ENCODE results near the gene CBX4.

Gene CBX4

DNA sequence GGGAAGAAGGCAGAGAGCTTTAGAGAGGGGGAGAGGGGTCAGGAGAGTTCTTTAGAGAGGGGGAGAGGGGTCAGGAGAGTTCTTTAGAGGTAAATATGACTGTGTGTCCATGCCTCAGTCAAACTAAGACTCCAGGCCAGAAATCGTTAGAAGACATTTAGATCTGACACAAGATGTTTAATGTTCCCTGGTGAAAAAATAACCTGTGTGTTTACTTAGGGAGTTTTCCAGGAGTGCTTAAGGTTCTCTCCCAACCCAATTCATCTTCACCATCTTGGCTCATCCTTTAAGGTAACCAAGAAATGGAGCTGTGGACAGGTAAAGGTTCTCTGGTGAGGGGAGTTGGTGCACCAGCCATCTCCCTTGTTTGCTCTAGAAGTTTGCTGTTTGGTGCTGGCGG, 9.8 kb downstream of the CBX4 start:
- no peak for DNase-seq (ENCODE audit: low read depth in 2 of 2)

DNA sequence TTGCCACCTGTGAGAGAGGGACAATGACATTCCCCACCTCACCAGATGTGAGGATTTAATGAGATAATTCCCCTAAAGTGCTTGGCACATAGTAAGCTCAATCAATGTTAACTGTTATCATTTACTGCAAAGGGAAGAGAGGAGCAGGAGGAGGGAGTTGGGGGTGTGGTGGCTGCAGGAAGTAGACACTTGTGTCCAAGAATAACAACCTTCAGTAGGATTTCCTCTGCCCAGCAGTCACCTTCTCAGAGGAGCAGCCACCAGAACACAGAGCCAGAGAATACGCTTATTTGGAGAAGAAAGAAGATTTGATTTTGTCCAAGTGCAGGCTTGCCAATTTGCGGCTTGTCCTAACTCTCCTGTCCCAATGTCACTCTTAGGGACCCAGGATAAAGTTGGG, 10.2 kb downstream of the CBX4 start:
- no peak for DNase-seq (ENCODE audit: low read depth in 2 of 2)

GRCh38 chr17:79826841-79827578, 12.2 kb downstream of the CBX4 start:
- DNase-seq (ENCODE audit: low read depth in 2 of 2), result no peak

DNA sequence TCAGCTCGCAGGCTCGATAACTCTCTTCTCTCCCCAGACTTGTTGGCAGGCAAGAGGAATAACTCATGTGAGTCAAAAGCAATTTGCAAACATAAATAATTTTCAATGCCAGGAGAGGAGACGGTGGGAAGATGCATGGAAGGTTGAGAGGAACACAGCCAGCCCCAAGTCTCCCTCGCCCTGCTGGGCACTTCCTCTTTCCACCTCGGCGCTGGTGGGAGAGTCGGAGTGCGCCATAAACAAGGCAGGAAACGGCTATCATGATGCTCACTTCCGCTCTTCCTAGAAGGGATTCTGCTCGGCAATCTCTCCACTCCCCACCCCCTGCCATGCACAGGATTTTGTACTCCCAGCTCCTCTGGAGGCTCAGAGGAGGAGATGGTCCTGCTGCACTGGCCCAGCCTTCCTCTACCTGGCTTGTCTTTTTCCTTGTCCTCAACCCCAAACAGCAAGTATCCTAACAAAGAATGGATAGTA, 13.0 kb downstream of the CBX4 start:
- no peak for DNase-seq (ENCODE audit: low read depth in 2 of 2)

- no peak for DNase-seq (ENCODE audit: low read depth in 2 of 2)
Observed at GRCh38 chr17:79825580-79825921, 13.7 kb downstream of the CBX4 start.

DNA sequence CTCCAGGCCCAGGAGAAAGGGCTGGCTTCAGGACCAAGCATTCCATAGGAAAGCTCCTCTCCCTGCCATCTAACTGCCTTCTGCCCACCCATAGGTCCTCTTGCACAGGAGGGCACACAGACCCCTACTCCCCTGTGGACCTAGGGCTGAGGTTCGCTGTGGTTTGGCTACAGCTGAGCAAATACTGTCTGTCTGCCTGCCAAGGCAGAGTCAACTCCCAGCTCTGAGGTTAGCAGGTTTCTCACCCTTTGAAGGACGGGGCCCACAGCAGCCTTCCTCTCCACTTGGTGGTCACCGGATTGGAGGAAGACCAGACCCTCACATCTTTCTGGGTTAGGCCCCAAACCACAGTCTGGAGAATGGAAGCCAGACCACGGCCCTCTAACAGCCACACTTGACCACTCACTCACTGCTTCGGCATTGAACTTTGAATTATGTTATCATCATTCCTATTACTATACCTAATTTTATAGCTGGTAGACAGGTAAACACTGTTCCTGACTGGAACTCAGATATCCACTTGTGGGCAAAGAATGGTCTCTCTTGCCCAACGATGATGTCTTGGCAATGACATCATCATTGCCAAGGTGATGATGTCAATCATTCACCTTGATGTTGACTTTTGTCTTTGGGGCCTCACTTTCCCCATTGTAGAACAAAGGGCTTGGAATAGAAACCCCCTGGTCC, 14.2 kb downstream of the CBX4 start:
- no peak for DNase-seq (ENCODE audit: low read depth in 2 of 2)

DNA sequence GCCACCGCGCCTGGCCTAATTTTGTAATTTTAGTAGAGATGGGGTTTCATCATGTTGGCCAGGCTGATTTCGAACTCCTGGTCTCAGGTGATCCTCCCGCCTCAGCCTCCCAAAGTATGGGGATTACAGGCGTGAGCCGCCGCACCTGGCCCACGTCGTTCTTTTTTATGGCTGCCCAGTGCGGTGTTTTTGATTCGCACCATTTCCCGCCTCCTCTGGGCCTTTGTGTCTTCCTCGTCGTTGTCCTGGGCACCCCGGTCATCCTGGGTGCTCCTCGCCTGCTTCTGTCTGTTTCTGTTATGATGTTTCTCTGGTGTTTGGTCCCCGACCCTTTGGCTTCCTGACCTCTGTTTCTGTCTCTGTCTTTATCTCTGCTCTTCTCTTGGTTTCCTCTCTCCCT, 15.0 kb downstream of the CBX4 start:
- no peak for DNase-seq (ENCODE audit: low read depth in 2 of 2)

DNA sequence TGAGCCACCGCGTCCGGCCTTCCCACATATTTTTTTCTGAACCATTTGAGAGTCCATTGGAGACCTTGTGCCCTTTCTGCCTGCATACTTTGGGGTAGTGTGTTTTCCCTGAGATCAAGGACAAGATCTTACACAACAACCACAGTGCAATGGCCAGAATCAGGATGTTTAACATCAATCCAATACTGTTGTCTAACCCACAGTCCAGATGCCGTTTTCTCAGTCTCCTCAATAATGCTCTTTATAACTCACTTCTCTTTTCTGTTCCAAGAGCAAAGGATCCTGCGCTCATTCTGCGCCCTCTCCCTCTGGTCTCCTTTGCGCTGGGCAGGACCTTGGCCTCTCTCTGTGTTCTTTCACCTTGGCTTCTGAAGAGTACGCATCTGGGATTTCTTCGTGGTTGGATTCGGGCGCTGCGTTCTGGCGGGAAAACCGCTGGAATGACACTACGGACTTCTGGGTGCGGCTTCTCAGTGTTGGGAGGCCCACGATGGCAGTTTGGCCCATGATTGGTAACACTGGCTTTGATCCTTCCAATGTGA, 16.6 kb downstream of the CBX4 start:
- no peak for DNase-seq (ENCODE audit: low read depth in 2 of 2)

GRCh38 chr17:79821331-79822095, 17.7 kb downstream of the CBX4 start:
- no peak for DNase-seq (ENCODE audit: low read depth in 2 of 2)

- DNase-seq (ENCODE audit: low read depth in 2 of 2), result no peak
Observed at GRCh38 chr17:79820959-79821330, 18.3 kb downstream of the CBX4 start.

- no peak for DNase-seq (ENCODE audit: low read depth in 2 of 2)
Observed at GRCh38 chr17:79819534-79820276, 19.5 kb downstream of the CBX4 start.

DNA sequence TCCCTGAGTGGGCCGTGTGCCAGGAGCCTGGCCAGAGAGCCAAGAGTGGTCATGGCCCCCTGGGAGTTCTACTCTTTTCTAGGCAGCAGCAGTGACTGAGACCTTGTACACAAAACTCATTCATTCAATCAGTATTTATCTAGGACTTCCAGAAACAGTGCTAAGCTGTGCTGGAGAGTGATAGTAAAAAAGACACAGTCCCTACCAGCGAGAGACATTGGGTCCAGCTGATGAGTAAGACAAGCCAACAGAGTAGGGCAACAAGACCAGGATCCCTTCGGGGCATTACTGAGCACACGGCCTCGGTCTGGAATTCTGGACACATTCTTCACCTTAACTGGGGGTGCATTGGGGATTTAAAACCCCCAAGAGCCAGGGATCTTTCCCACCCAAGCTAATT, 20.2 kb downstream of the CBX4 start:
- DNase-seq (ENCODE audit: low read depth in 2 of 2), result no peak

- DNase-seq (ENCODE audit: low read depth in 2 of 2), result no peak
Observed at GRCh38 chr17:79818026-79818758, 21.0 kb downstream of the CBX4 start.

DNA sequence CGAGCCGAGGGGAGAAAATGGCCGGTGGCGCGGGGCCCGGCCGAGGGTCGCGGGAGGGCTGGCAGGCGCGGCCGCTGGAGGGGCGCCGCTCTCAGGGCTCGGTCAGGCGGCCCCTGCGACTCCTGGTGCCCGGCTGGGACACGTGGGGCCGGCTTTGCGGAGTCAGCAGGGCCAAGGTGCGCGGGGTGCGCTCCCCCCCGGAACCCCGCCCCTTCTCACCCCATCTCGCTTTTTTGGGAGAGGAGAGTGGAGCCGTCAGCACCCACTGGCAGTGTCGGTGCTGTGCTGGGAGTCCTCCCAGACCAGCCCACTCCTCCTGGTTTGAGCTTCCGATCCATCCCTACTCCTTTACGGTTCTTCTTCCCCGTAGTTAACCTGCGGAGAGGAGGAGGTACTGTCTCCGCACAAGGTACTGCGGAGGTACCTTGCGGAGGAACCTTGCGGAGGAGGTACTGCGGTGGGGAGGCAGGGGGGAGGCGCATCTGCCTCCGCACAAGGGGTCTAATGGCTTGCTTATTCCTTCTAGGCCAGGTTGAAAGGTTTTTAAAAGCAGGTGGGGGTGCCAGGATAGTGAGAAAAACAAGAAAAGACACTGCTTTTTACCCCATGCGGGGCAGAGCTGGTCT, 23.3 kb downstream of the CBX4 start:
- DNase-seq (ENCODE audit: low read depth in 2 of 2), result no peak

DNA sequence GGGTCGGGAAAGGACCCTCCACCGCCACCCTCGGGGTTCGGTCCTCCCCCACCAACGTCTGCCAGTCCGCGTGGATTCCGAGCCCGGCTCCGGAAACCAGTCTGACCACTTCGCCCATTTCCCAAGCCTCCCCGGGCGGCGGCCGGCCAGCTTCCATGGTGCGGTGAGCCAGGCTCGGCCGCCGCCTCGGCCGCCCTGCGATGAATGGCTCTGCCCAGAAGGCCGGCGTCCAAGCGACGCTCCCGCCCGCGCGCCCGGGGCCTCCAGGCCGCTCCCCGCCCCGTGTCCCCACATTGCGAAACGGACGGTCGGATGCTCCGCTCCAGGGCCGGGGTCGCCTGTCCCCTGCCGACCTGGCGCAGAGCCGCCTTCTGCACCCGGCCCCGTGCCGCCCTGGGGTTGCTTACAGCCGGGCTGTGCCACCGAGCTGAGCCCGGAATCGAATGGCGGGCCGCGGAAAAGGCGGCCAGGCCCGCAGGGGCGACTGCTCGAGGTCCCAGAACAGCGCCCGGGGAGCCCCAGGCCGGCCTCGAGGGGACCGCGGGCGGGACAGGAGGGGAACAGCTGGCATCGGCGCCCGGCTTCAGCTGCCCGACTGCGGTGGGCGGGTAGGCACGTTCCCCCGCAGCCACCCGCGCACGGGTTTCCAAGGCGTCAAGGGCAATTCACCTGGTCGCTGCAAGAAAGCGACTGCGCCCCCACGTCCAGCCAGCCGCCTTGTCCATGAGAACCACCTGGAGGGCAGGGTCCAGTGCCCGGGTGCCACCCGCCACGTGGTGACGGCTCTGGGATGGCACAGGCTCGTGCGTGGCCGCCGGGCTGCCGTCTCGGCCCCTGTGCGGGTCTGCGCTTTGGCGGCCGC, 24.0 kb downstream of the CBX4 start:
- DNase-seq (ENCODE audit: low read depth in 2 of 2), result no peak

DNA sequence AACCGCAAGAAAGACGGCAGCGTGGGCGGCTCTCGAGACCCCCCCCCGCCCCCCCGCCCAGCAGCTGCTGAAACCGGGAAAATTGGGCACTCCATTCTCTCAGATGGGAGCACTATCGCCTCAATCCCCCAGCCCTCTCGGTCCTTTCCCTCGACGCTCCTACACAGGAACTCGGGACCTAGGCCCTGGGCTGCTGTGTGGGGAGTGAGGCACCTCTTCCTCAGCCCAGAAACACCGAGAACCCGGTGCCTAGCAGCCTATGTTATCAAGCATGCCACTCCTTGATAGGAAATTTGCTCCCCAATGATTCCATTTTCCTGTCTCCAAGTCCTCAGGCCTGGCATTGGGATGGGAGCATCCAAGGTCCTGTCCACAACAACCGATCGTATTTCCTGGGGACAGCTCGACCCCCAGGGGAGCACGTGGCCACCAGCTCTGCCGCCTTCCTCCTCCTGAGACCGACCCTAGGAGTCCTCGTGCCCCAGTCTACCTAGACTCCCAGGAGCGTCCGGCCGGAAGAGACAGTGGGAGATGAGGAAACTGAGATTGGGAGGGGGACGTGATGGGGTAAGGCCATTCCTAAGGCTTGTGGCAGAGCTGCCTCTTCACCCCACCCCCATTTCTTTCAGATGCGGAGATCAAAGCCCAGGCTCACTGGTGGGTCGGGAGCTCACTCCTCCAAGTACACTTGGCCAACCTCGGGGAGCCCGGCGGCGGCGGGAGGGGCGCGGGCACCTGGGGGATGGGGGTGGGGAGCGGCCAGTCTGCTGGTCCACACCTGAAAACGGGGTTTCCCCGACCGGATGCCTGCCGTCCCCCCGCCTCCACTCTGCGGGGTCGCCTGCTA, 24.9 kb downstream of the CBX4 start:
- no peak for DNase-seq (ENCODE audit: low read depth in 2 of 2)

DNA sequence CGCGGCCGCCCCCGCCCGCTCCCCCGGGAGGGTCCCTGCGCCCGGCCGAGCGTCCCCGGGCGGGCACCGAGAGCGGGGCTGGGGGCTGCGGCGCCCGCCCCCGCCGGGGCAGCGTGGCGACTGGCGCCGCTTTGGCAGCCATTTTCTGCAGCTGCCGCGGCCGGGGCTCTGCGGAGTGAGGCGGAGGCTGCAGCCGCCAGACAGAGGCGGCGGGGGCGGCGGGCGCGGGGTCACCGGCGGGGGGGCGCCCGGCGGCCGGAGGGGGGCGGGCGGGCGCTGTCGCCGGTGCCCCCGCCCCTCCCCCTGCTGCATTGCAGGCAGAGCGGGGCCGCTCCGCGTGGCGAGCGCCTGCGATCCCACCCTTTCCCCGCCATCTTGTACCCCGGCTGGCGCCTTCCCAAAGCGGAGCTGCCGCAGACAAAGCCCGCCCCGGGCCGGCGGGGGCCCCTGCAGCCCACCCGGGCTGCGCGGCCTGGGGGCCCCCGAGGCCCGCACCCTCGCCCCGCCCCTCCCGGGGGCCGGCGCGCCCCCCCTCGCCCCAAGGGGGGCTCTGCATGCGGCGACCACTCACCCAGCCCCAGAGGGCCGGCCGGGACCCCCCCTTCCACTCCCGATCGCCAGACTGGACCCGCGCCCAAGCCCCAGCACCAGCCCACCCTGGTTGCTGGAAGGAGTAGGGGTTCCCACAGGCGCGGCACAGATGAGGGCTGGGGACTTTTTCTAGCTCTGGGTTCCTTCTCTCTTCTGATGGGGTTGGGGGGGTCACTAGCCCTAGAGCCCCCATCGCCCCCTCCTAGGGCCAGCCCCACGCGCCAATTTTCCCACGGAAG, 25.7 kb downstream of the CBX4 start:
- no peak for DNase-seq (ENCODE audit: low read depth in 2 of 2)
